Activated naive CD8-positive, alpha-beta T cell treated with anti-CD3 and anti-CD28 coated beads, Interleukin-2, amount 50 U/mL, for 24 hours (primary cell): ENCODE measurements around the gene RIOX2.

Experiments
- ATAC-seq: fragments of 150-1000 bp; cut with Tn5 transposase; one replicate; pipeline ENCODE4 v1.10.0; 2021
- DNase-seq: peaks from one replicate; pipeline ENCODE4 v3.0.0; 2021
- H3K27ac Mint-ChIP-seq: one replicate; pipeline ENCODE4 v1.8.0; 2021; ENCODE audit warnings: mild to moderate bottlenecking, mixed read lengths
- H3K27me3 Mint-ChIP-seq: one replicate; pipeline ENCODE4 v1.8.0; 2021; ENCODE audit warnings: mixed read lengths
- H3K36me3 Mint-ChIP-seq: one replicate; pipeline ENCODE4 v1.8.0; 2021; ENCODE audit warnings: low read depth, mixed read lengths
- H3K4me1 Mint-ChIP-seq: one replicate; pipeline ENCODE4 v1.8.0; 2021; ENCODE audit warnings: mixed read lengths
- H3K4me3 Mint-ChIP-seq: one replicate; pipeline ENCODE4 v1.8.0; 2021; ENCODE audit warnings: mild to moderate bottlenecking, moderate library complexity, mixed read lengths
- H3K9me3 Mint-ChIP-seq: one replicate; pipeline ENCODE4 v1.8.0; 2021; ENCODE audit warnings: mixed read lengths

Gene RIOX2

GRCh38 chr3:97972976-97973375 is 745 bp upstream of the RIOX2 start:
- Mint-ChIP-seq H3K27ac (peak overlapping the region; percentile 75), H3K4me1 (peaks cover 50% of the 10 kb centered on the region), H3K36me3 (peaks cover 20% of the 10 kb centered on the region), H3K27me3 (no peaks in the 10 kb centered on the region), H3K9me3 (no peaks in the 10 kb centered on the region), H3K4me3 (peak overlapping the region; percentile 61)
- DNase-seq (no peak), ATAC-seq (no peak)

GRCh38 chr3:97970956-97971620 is 1.1 kb downstream of the RIOX2 start:
- peak overlapping the region; percentile 99 for H3K27ac Mint-ChIP-seq
- H3K9me3 Mint-ChIP-seq, result no peaks in the 10 kb centered on the region
- peaks cover 35% of the 10 kb centered on the region for H3K36me3 Mint-ChIP-seq
- peaks cover 63% of the 10 kb centered on the region for H3K4me1 Mint-ChIP-seq
- no peak for ATAC-seq
- no peaks in the 10 kb centered on the region for H3K27me3 Mint-ChIP-seq
- peak overlapping the region; percentile 99 for H3K4me3 Mint-ChIP-seq
- no peak for DNase-seq

- Mint-ChIP-seq H3K4me3 (peak overlapping the region; percentile 99), H3K27ac (peak overlapping the region; percentile 99), H3K36me3 (peaks cover 38% of the 10 kb centered on the region), H3K27me3 (no peaks in the 10 kb centered on the region), H3K9me3 (no peaks in the 10 kb centered on the region), H3K4me1 (peaks cover 70% of the 10 kb centered on the region)
- DNase-seq, result no peak
- ATAC-seq, result no peak
These were observed 2.1 kb downstream of the RIOX2 start for GRCh38 chr3:97970156-97970555.

- no peak overlapping the region for H3K27ac Mint-ChIP-seq
These were observed 2.7 kb downstream of the RIOX2 start for GRCh38 chr3:97969541-97969940.

GRCh38 chr3:97968376-97968775 is 3.9 kb downstream of the RIOX2 start:
- peaks cover 51% of the 10 kb centered on the region for H3K36me3 Mint-ChIP-seq
- ATAC-seq, result no peak
- no peaks in the 10 kb centered on the region for H3K9me3 Mint-ChIP-seq
- no peak overlapping the region for H3K27ac Mint-ChIP-seq
- peaks cover 77% of the 10 kb centered on the region for H3K4me1 Mint-ChIP-seq
- DNase-seq, result no peak
- no peaks in the 10 kb centered on the region for H3K27me3 Mint-ChIP-seq
- H3K4me3 Mint-ChIP-seq, result no peak overlapping the region

More at GRCh38 chr3:97969541-97969940, 2.7 kb downstream of the RIOX2 start:
- DNase-seq (no peak), ATAC-seq (no peak)
- Mint-ChIP-seq H3K9me3 (no peaks in the 10 kb centered on the region), H3K4me3 (peak overlapping the region; percentile 99), H3K27me3 (no peaks in the 10 kb centered on the region), H3K4me1 (peaks cover 73% of the 10 kb centered on the region), H3K36me3 (peaks cover 42% of the 10 kb centered on the region)

GRCh38 chr3:97967966-97968365 is 4.3 kb downstream of the RIOX2 start:
- H3K9me3 Mint-ChIP-seq, result no peaks in the 10 kb centered on the region
- H3K27me3 Mint-ChIP-seq, result no peaks in the 10 kb centered on the region
- ATAC-seq (no peak), DNase-seq (no peak)
- H3K4me1 Mint-ChIP-seq, result peaks cover 73% of the 10 kb centered on the region
- no peak overlapping the region for H3K27ac Mint-ChIP-seq
- peaks cover 51% of the 10 kb centered on the region for H3K36me3 Mint-ChIP-seq
- no peak overlapping the region for H3K4me3 Mint-ChIP-seq

- no peak overlapping the region for H3K4me3 Mint-ChIP-seq
- peaks cover 25% of the 10 kb centered on the region for H3K4me1 Mint-ChIP-seq
- H3K9me3 Mint-ChIP-seq, result no peaks in the 10 kb centered on the region
- ATAC-seq (no peak), DNase-seq (no peak)
- H3K36me3 Mint-ChIP-seq, result peaks cover 50% of the 10 kb centered on the region
- H3K27ac Mint-ChIP-seq, result no peak overlapping the region
- no peaks in the 10 kb centered on the region for H3K27me3 Mint-ChIP-seq
These were observed 11.1 kb downstream of the RIOX2 start for GRCh38 chr3:97960993-97961766.

GRCh38 chr3:97960551-97960950 is 11.7 kb downstream of the RIOX2 start:
- H3K36me3 Mint-ChIP-seq, result peaks cover 52% of the 10 kb centered on the region
- H3K27me3 Mint-ChIP-seq, result no peaks in the 10 kb centered on the region
- H3K4me1 Mint-ChIP-seq, result peaks cover 20% of the 10 kb centered on the region

GRCh38 chr3:97959872-97960271 is 12.4 kb downstream of the RIOX2 start:
- Mint-ChIP-seq H3K4me3 (no peak overlapping the region), H3K27ac (no peak overlapping the region), H3K9me3 (no peaks in the 10 kb centered on the region), H3K36me3 (peaks cover 58% of the 10 kb centered on the region), H3K27me3 (no peaks in the 10 kb centered on the region), H3K4me1 (peaks cover 17% of the 10 kb centered on the region)
- DNase-seq (no peak), ATAC-seq (no peak)

More at GRCh38 chr3:97960551-97960950, 11.7 kb downstream of the RIOX2 start:
- no peak overlapping the region for H3K27ac Mint-ChIP-seq
- no peak overlapping the region for H3K4me3 Mint-ChIP-seq
- DNase-seq (no peak), ATAC-seq (no peak)
- no peaks in the 10 kb centered on the region for H3K9me3 Mint-ChIP-seq

GRCh38 chr3:97958796-97959195 is 13.4 kb downstream of the RIOX2 start:
- H3K9me3 Mint-ChIP-seq, result no peaks in the 10 kb centered on the region
- ATAC-seq (no peak), DNase-seq (no peak)
- no peak overlapping the region for H3K27ac Mint-ChIP-seq
- H3K36me3 Mint-ChIP-seq, result peaks cover 57% of the 10 kb centered on the region
- H3K4me3 Mint-ChIP-seq, result no peak overlapping the region
- peaks cover 11% of the 10 kb centered on the region for H3K4me1 Mint-ChIP-seq
- no peaks in the 10 kb centered on the region for H3K27me3 Mint-ChIP-seq

- no peak for DNase-seq
- peaks cover 56% of the 10 kb centered on the region for H3K36me3 Mint-ChIP-seq
- no peaks in the 10 kb centered on the region for H3K27me3 Mint-ChIP-seq
- no peaks in the 10 kb centered on the region for H3K9me3 Mint-ChIP-seq
- H3K4me1 Mint-ChIP-seq, result peaks cover 8% of the 10 kb centered on the region
- H3K27ac Mint-ChIP-seq, result no peak overlapping the region
- H3K4me3 Mint-ChIP-seq, result no peak overlapping the region
- no peak for ATAC-seq
These were observed 13.8 kb downstream of the RIOX2 start for GRCh38 chr3:97958396-97958795.

GRCh38 chr3:97957617-97958311 is 14.5 kb downstream of the RIOX2 start:
- H3K9me3 Mint-ChIP-seq, result no peaks in the 10 kb centered on the region
- H3K36me3 Mint-ChIP-seq, result peaks cover 61% of the 10 kb centered on the region

GRCh38 chr3:97956051-97956450 is 16.2 kb downstream of the RIOX2 start:
- DNase-seq (no peak), ATAC-seq (no peak)
- Mint-ChIP-seq H3K36me3 (peaks cover 56% of the 10 kb centered on the region), H3K27me3 (no peaks in the 10 kb centered on the region), H3K4me3 (no peak overlapping the region), H3K9me3 (no peaks in the 10 kb centered on the region), H3K4me1 (no peaks in the 10 kb centered on the region), H3K27ac (no peak overlapping the region)

More at GRCh38 chr3:97957617-97958311, 14.5 kb downstream of the RIOX2 start:
- H3K4me1 Mint-ChIP-seq, result peaks cover 8% of the 10 kb centered on the region
- no peaks in the 10 kb centered on the region for H3K27me3 Mint-ChIP-seq
- no peak for ATAC-seq
- no peak for DNase-seq
- H3K27ac Mint-ChIP-seq, result no peak overlapping the region
- no peak overlapping the region for H3K4me3 Mint-ChIP-seq

- no peaks in the 10 kb centered on the region for H3K4me1 Mint-ChIP-seq
- ATAC-seq, result no peak
- no peak overlapping the region for H3K4me3 Mint-ChIP-seq
- peaks cover 63% of the 10 kb centered on the region for H3K36me3 Mint-ChIP-seq
- H3K27ac Mint-ChIP-seq, result no peak overlapping the region
- H3K9me3 Mint-ChIP-seq, result no peaks in the 10 kb centered on the region
- no peak for DNase-seq
- H3K27me3 Mint-ChIP-seq, result no peaks in the 10 kb centered on the region
These were observed 17.9 kb downstream of the RIOX2 start for GRCh38 chr3:97954228-97954827.
